ENCODE results near the gene TLK1.

The TLK1 gene

DNA sequence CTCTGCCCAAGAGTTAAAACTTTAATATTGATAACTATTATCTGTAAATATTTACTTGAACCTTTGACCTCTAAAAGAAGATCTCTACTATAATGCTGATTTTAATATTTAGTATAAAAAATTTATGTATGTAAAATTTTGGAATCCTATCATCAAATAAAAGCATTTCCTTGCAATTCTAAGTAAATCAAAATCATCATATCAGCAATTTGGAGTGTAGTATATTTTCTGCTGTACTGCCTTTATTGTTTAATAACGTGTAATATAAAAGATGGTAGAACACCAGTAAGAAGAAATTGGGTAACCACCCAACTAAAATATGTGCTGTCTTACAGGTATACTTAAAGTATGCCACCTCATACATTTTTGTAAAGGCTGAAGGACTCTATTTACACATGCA lies 94.6 kb downstream of the TLK1 start:
- no peaks in the 10 kb centered on the region for H3K79me1 ChIP-seq (ENCODE audit: low read length)
- no peak overlapping the region for H2AFZ ChIP-seq (ENCODE audit: insufficient read depth, low read length, poor library complexity)
- no peaks in the 10 kb centered on the region for H3K79me2 ChIP-seq (ENCODE audit: control insufficient read depth, insufficient read depth, low read length, poor library complexity)
- peaks cover 0 to 2% of the 10 kb centered on the region in 2 experiments for H3K36me3 ChIP-seq (ENCODE audit: control insufficient read depth in 1 of 2, insufficient read depth in 2 of 2, low read length in 2 of 2)
- H3K4me3 ChIP-seq (ENCODE audit: low read depth, low read length) = no peak overlapping the region
- H3K4me1 ChIP-seq (ENCODE audit: control insufficient read depth in 1 of 2, insufficient read depth in 2 of 2, low read length in 2 of 2) = no peaks in the 10 kb centered on the region
- H3K4me2 ChIP-seq (ENCODE audit: low read length) = no peak overlapping the region
- H3K27ac ChIP-seq (ENCODE audit: low read depth, low read length) = no peak overlapping the region
- H3K27me3 ChIP-seq (ENCODE audit: insufficient read depth, low read length) = no peaks in the 10 kb centered on the region
- H4K91ac ChIP-seq (ENCODE audit: low read depth, low read length) = no peak overlapping the region
- no peak overlapping the region for H3K18ac ChIP-seq (ENCODE audit: low read length)
- H3K4ac ChIP-seq (ENCODE audit: low read depth, low read length) = no peak overlapping the region
- H4K12ac ChIP-seq (ENCODE audit: low read depth, low read length) = no peak overlapping the region
- H3K23ac ChIP-seq (ENCODE audit: low read length) = no peak overlapping the region
- H3K9me3 ChIP-seq (ENCODE audit: insufficient read depth, low read depth, low read length) = no peaks in the 10 kb centered on the region
- no peak for DNase-seq
- H2AK5ac ChIP-seq (ENCODE audit: low read length) = no peak overlapping the region
- H2BK12ac ChIP-seq (ENCODE audit: low read length) = no peak overlapping the region
- no peak overlapping the region for H4K8ac ChIP-seq (ENCODE audit: low read depth, low read length)
- no peak overlapping the region for H2BK120ac ChIP-seq (ENCODE audit: insufficient read depth, low read length, poor library complexity)
- no peak overlapping the region for H3K9ac ChIP-seq (ENCODE audit: low read length)
- no peak overlapping the region for H2BK5ac ChIP-seq (ENCODE audit: low read depth, low read length, poor library complexity)
- no peak overlapping the region for H3K14ac ChIP-seq (ENCODE audit: low read length)
- no CpG with 5 or more reads among the region's 1 CpG for WGBS (ENCODE audit: extremely low coverage, insufficient coverage, insufficient read length)

DNA sequence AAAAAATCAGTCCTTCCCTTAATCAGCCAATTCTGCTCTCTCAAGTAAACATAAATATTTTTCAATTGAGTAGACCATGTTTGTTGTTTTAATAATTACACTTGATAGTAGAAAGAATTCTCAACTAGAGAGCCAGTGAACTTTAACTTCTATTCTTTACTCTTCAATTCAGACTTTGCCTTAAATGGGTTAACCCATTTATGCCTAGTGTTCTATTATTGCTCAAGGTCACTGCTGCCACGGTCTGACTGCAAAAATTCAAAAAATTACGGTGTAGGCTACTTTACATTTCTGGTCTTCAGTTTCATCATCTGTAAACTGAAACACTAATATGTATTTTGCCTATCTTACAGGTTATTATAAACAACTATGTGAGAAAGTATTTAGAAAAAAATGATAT lies 103.1 kb downstream of the TLK1 start:
- no peak overlapping the region for H2AK5ac ChIP-seq (ENCODE audit: low read length)
- no peak overlapping the region for H3K18ac ChIP-seq (ENCODE audit: low read length)
- no peak overlapping the region for H3K9ac ChIP-seq (ENCODE audit: low read length)
- no peak overlapping the region for H3K4ac ChIP-seq (ENCODE audit: low read depth, low read length)
- H3K4me2 ChIP-seq (ENCODE audit: low read length) = no peak overlapping the region
- no peak overlapping the region for H4K8ac ChIP-seq (ENCODE audit: low read depth, low read length)
- no peak overlapping the region for H4K12ac ChIP-seq (ENCODE audit: low read depth, low read length)
- no peak overlapping the region for H4K91ac ChIP-seq (ENCODE audit: low read depth, low read length)
- no peaks in the 10 kb centered on the region for H3K79me2 ChIP-seq (ENCODE audit: control insufficient read depth, insufficient read depth, low read length, poor library complexity)
- WGBS (ENCODE audit: extremely low coverage, insufficient coverage, insufficient read length) = no CpG with 5 or more reads among the region's 2 CpGs
- no peaks in the 10 kb centered on the region for H3K27me3 ChIP-seq (ENCODE audit: insufficient read depth, low read length)
- no peak overlapping the region for H2AFZ ChIP-seq (ENCODE audit: insufficient read depth, low read length, poor library complexity)
- no peaks in the 10 kb centered on the region for H3K4me1 ChIP-seq (ENCODE audit: control insufficient read depth in 1 of 2, insufficient read depth in 2 of 2, low read length in 2 of 2)
- DNase-seq = no peak
- H2BK12ac ChIP-seq (ENCODE audit: low read length) = no peak overlapping the region
- H3K4me3 ChIP-seq (ENCODE audit: low read depth, low read length) = no peak overlapping the region
- no peak overlapping the region for H3K23ac ChIP-seq (ENCODE audit: low read length)
- no peak overlapping the region for H2BK120ac ChIP-seq (ENCODE audit: insufficient read depth, low read length, poor library complexity)
- H3K27ac ChIP-seq (ENCODE audit: low read depth, low read length) = no peak overlapping the region
- H2BK5ac ChIP-seq (ENCODE audit: low read depth, low read length, poor library complexity) = no peak overlapping the region
- no peaks in the 10 kb centered on the region for H3K9me3 ChIP-seq (ENCODE audit: insufficient read depth, low read depth, low read length)
- H3K36me3 ChIP-seq (ENCODE audit: control insufficient read depth in 1 of 2, insufficient read depth in 2 of 2, low read length in 2 of 2) = peaks cover 3 to 4% of the 10 kb centered on the region in 2 experiments
- no peak overlapping the region for H3K14ac ChIP-seq (ENCODE audit: low read length)
- no peaks in the 10 kb centered on the region for H3K79me1 ChIP-seq (ENCODE audit: low read length)

DNA sequence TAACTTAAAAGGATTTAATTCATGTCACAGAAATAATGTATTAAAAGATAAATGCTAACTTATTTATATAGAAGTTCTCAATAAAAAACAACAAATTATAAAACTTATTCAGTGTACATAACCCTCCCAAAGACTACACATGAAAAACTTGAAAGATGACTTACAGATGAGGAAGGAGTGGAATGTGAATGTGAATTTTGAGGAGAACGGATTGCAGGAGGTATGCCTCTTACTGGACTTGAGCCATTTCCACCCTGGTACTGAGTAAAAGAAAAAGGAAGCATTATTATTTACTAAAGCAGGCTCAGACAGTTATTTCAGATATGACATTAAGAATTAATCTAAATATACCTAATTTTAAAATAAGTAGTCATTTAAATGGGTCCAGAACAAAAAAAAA lies 104.4 kb downstream of the TLK1 start:
- WGBS (ENCODE audit: extremely low coverage, insufficient coverage, insufficient read length) = 100% methylated on average over 1 of the region's 1 CpG
- H4K91ac ChIP-seq (ENCODE audit: low read depth, low read length) = no peak overlapping the region
- no peak overlapping the region for H3K18ac ChIP-seq (ENCODE audit: low read length)
- H3K4me3 ChIP-seq (ENCODE audit: low read depth, low read length) = no peak overlapping the region
- no peaks in the 10 kb centered on the region for H3K4me1 ChIP-seq (ENCODE audit: control insufficient read depth in 1 of 2, insufficient read depth in 2 of 2, low read length in 2 of 2)
- H3K4me2 ChIP-seq (ENCODE audit: low read length) = no peak overlapping the region
- H3K9ac ChIP-seq (ENCODE audit: low read length) = no peak overlapping the region
- H4K12ac ChIP-seq (ENCODE audit: low read depth, low read length) = no peak overlapping the region
- H2BK12ac ChIP-seq (ENCODE audit: low read length) = no peak overlapping the region
- no peak overlapping the region for H2AFZ ChIP-seq (ENCODE audit: insufficient read depth, low read length, poor library complexity)
- no peaks in the 10 kb centered on the region for H3K79me2 ChIP-seq (ENCODE audit: control insufficient read depth, insufficient read depth, low read length, poor library complexity)
- H3K23ac ChIP-seq (ENCODE audit: low read length) = no peak overlapping the region
- no peak overlapping the region for H3K14ac ChIP-seq (ENCODE audit: low read length)
- no peaks in the 10 kb centered on the region for H3K9me3 ChIP-seq (ENCODE audit: insufficient read depth, low read depth, low read length)
- H3K79me1 ChIP-seq (ENCODE audit: low read length) = no peaks in the 10 kb centered on the region
- no peak overlapping the region for H4K8ac ChIP-seq (ENCODE audit: low read depth, low read length)
- H2BK5ac ChIP-seq (ENCODE audit: low read depth, low read length, poor library complexity) = no peak overlapping the region
- H3K36me3 ChIP-seq (ENCODE audit: control insufficient read depth in 1 of 2, insufficient read depth in 2 of 2, low read length in 2 of 2) = peaks cover 4% of the 10 kb centered on the region in 2 experiments
- H3K27ac ChIP-seq (ENCODE audit: low read depth, low read length) = no peak overlapping the region
- H3K27me3 ChIP-seq (ENCODE audit: insufficient read depth, low read length) = no peaks in the 10 kb centered on the region
- no peak overlapping the region for H3K4ac ChIP-seq (ENCODE audit: low read depth, low read length)
- no peak overlapping the region for H2BK120ac ChIP-seq (ENCODE audit: insufficient read depth, low read length, poor library complexity)
- peak in 1 of 2 donors; percentile 39 for DNase-seq
- H2AK5ac ChIP-seq (ENCODE audit: low read length) = no peak overlapping the region

DNA sequence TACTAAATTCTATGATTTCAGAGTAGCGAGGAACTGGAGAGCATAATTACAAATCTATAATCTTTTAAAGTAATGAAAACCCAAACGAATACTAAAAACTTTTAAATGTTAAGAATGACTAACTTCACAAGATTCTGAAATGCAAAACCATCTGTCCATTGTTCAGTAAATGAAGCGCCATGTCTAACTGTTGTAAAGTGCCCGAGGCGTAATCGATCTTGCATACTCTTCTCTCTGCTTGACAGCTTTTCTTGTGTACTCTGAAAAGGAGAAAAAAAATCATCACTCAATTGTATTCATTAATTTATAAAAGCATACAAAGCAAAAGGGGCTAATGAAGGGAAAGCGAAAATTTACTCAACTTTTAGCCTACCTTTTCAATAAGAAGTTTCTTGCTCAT lies 111.0 kb downstream of the TLK1 start:
- Histone ChIP-seq H3K79me2 (ENCODE audit: control insufficient read depth, insufficient read depth, low read length, poor library complexity) (no peaks in the 10 kb centered on the region), H2AFZ (ENCODE audit: insufficient read depth, low read length, poor library complexity) (no peak overlapping the region), H3K36me3 (ENCODE audit: control insufficient read depth in 1 of 2, insufficient read depth in 2 of 2, low read length in 2 of 2) (peaks cover 2 to 8% of the 10 kb centered on the region in 2 experiments), H3K79me1 (ENCODE audit: low read length) (no peaks in the 10 kb centered on the region), H3K4me2 (ENCODE audit: low read length) (no peak overlapping the region), H2BK12ac (ENCODE audit: low read length) (no peak overlapping the region), H3K4me1 (ENCODE audit: control insufficient read depth in 1 of 2, insufficient read depth in 2 of 2, low read length in 2 of 2) (no peaks in the 10 kb centered on the region), H2AK5ac (ENCODE audit: low read length) (no peak overlapping the region), H4K8ac (ENCODE audit: low read depth, low read length) (no peak overlapping the region), H3K18ac (ENCODE audit: low read length) (no peak overlapping the region), H3K27me3 (ENCODE audit: insufficient read depth, low read length) (no peaks in the 10 kb centered on the region), H4K91ac (ENCODE audit: low read depth, low read length) (no peak overlapping the region), H3K9ac (ENCODE audit: low read length) (no peak overlapping the region), H3K4me3 (ENCODE audit: low read depth, low read length) (no peak overlapping the region), H3K27ac (ENCODE audit: low read depth, low read length) (no peak overlapping the region), H3K9me3 (ENCODE audit: insufficient read depth, low read depth, low read length) (no peaks in the 10 kb centered on the region), H3K4ac (ENCODE audit: low read depth, low read length) (no peak overlapping the region), H2BK5ac (ENCODE audit: low read depth, low read length, poor library complexity) (no peak overlapping the region), H3K14ac (ENCODE audit: low read length) (no peak overlapping the region), H3K23ac (ENCODE audit: low read length) (no peak overlapping the region), H4K12ac (ENCODE audit: low read depth, low read length) (no peak overlapping the region), H2BK120ac (ENCODE audit: insufficient read depth, low read length, poor library complexity) (no peak overlapping the region)
- no peak for DNase-seq
- no CpG with 5 or more reads among the region's 7 CpGs for WGBS (ENCODE audit: extremely low coverage, insufficient coverage, insufficient read length)

Data from trophoblast cell (in vitro differentiated cells and primary cell).